Adrenal gland (tissue), 12 donors: ENCODE data around the gene C4BPB. TPM values are rescaled to one million over a fixed set of nuclear protein-coding genes. Genes with fewer than 3 reads are reported as not detected.
A peak's percentile ranks its signal among the peaks of the same experiment; 100 is the strongest.

Source experiments
- DNase-seq, 7 donors: peaks; one replicate each; pipeline ENCODE4 v3.0.0-alpha.2; 2019 to 2020
- H3K27ac ChIP-seq, 5 donors: fragments of 200-600 bp; sonication (generic) in 4 of 5; 1 replicate in 3 of 5; 2 replicates in 2 of 5; pipeline versions ENCODE4 v1.5.1 to v1.8.0; 2016 to 2020; ENCODE audit warnings: mild to moderate bottlenecking in 1 of 5
- H3K27me3 ChIP-seq: fragments of 200-600 bp; 2 replicates; pipeline ENCODE4 v1.8.0; 2021
- H3K36me3 ChIP-seq, 2 donors: fragments of 200-600 bp; replicated peaks in 1 of 2; 1 replicate in 1 of 2; 2 replicates in 1 of 2; pipeline versions ENCODE4 v1.5.1 to v1.8.0; 2018 to 2022
- H3K4me1 ChIP-seq, 2 donors: fragments of 200-600 bp; replicated peaks in 1 of 2; 1 replicate in 1 of 2; 2 replicates in 1 of 2; pipeline versions ENCODE4 v1.5.1 to v1.8.0; 2018 to 2021
- H3K4me3 ChIP-seq, 4 donors: fragments of 200-600 bp; sonication (generic) in 3 of 4; one replicate each; pipeline ENCODE4 v1.5.1; 2016 to 2018
- H3K9me3 ChIP-seq, 3 donors: fragments of 200-600 bp; sonication (generic) in 1 of 3; replicated peaks in 1 of 3; 1 replicate in 2 of 3; 2 replicates in 1 of 3; pipeline versions ENCODE4 v1.5.1 to v1.8.0; 2016 to 2021
- CTCF ChIP-seq, 6 experiments: fragments of 450-650 bp in 4 of 6; fragments of 200-600 bp in 2 of 6; sonication (generic) in 1 of 6; IDR thresholded peaks; 1 replicate in 5 of 6; 2 replicates in 1 of 6; pipeline versions ENCODE4 v1.5.1 to v1.8.0; 2016 to 2021; ENCODE audit warnings: antibody characterized with exemption in 6 of 6, mild to moderate bottlenecking in 2 of 6, moderate library complexity in 1 of 6
- POLR2A ChIP-seq, 2 donors: fragments of 450-650 bp; IDR thresholded peaks; one replicate each; pipeline ENCODE4 v1.6.1; 2017; ENCODE audit warnings: antibody characterized with exemption in 2 of 2, mild to moderate bottlenecking in 2 of 2, moderate library complexity in 1 of 2
- WGBS, 4 donors: extraction: QIAGEN DNeasy Blood & Tissue Kit in 2 of 4; methylation state at CpG; one replicate each; pipeline versions ENCODE4 v1.1.5 to v1.1.7; 2013 to 2017; 5-methylcytosine and 5-hydroxymethylcytosine counted together
- intact Hi-C, 2 donors: fragments of 100-400 bp; cut with DNase I; formaldehyde crosslinking; loops; one replicate each; pipeline versions ENCODE4 v1.14.1 to v1.15.0; 2022 to 2023
- polyA plus RNA-seq, 3 donors: library from polyadenylated mRNA; stranded (reverse); fragments of 200-250 nt in 2 of 3; fragments of 350-450 nt in 1 of 3; fragmentation: Illumina TruSeq in 1 of 3; extraction: RNeasy Lipid Tissue Mini Kit (QIAGEN cat#74804) in 1 of 3; gene quantifications; one replicate each; pipeline ENCODE4 v1.2.3, GENCODE V29; 2013 to 2014
- total RNA-seq, 9 donors: library from RNA; depleted of rRNA in 4 of 9; stranded (reverse); fragments of >200 nt in 4 of 9; fragments of 120-200 nt in 1 of 9; fragmentation: NEBNext Ultra II Directional in 1 of 9; extraction: Animal tissue kit (Norgen Biotek cat#: 25700) in 1 of 9; gene quantifications; one replicate each; pipeline versions ENCODE4 v1.1.0 to v1.2.4, GENCODE V29; 2013 to 2023
- donor health status: healthy with polysubstance abuse.
- donor health status: Bipolar disorder and iron deficiency.
- donor health status: DM: yes; HTN: yes; CAD: no.
- donor health status: DM: no; HTN: no; CAD: no.
- donor health status: DM: no; HTN: no; CAD: no.
- donor health status: DM: yes; HTN: yes; CAD: no.

Gene C4BPB
- total and polyA plus RNA-seq, 12 donors = 0.20 to 1.4 (median 0.50) TPM; not detected in 2

DNA sequence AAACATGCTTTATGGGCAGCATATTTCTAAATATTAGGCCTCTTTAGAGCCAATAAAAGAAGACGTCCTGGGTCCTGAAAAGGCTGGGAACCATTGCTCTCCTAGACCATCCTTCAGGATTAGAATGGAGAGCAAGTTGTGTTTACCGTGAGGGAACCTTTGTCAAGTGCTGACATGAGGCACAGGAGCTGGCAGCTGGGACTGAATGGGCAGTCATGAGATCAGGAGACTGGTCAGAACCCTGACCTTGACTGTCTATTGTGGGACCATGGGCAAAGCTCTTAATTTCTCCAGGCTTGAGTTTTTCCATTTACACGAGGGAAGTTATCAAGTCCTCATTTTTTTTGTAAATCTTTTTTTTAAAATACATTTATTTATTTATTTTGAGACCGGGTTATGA is 30.4 kb upstream of the C4BPB start:
- DNase-seq = peak in 2 of 7 donors; percentile 25 to 32
- Histone ChIP-seq H3K27ac (no peak overlapping the region), H3K4me1 (peaks cover 0 to 7% of the 10 kb centered on the region in 2 donors), H3K36me3 (peaks cover 0 to 16% of the 10 kb centered on the region in 2 donors), H3K27me3 (no peaks in the 10 kb centered on the region), H3K4me3 (no peak overlapping the region), H3K9me3 (no peaks in the 10 kb centered on the region)
- intact Hi-C loops = no loop called here
- TF ChIP-seq CTCF (IDR thresholded peaks at IDR 0.05) (no peak), POLR2A (IDR thresholded peaks at IDR 0.05) (no peak)
- 78 to 87% (median 86%) methylated on average over 4 of the region's 4 CpGs for WGBS, 4 donors

- 83 to 91% (median 88%) methylated on average over 6 of the region's 6 CpGs for WGBS, 4 donors
- intact Hi-C loops = no loop called here
- H3K36me3 ChIP-seq = peaks cover 0 to 23% of the 10 kb centered on the region in 2 donors
These were observed 29.5 kb upstream of the C4BPB start for GRCh38 chr1:207058878-207059867.

DNA sequence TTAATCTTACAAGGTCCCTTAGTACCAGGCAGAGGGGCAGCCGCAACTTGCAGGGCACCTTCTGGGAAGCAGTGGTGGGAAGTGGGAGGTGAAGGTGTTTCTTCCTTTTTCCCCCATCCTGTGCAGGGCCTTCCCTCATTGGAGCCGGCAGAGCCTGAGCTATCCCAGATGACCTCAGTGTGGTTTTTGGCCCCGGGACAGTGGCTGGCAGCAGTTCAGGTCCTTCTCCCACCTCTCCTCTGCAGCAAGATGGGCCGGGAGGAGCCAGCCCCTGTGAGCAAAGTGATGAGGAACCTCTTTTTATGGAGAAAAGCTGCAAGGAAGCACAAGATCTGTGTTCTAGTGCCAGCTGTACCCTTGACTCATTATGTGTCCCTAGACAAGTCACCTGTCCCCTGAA is 28.8 kb upstream of the C4BPB start:
- no peaks in the 10 kb centered on the region for H3K27me3 ChIP-seq
- no peak for TF ChIP-seq POLR2A (IDR thresholded peaks at IDR 0.05)
- TF ChIP-seq CTCF (IDR thresholded peaks at IDR 0.05) = no peak
- DNase-seq = no peak
- H3K4me1 ChIP-seq = no peaks in the 10 kb centered on the region
- no peaks in the 10 kb centered on the region for H3K9me3 ChIP-seq
- 74 to 85% (median 80%) methylated on average over 3 to 4 of the region's 4 CpGs for WGBS, 4 donors
- no peak overlapping the region for H3K27ac ChIP-seq
- intact Hi-C loops = no loop called here
- H3K4me3 ChIP-seq = no peak overlapping the region
- peaks cover 0 to 28% of the 10 kb centered on the region in 2 donors for H3K36me3 ChIP-seq

More at GRCh38 chr1:207058878-207059867, 29.5 kb upstream of the C4BPB start:
- no peak for DNase-seq
- no peaks in the 10 kb centered on the region for H3K4me1 ChIP-seq
- H3K4me3 ChIP-seq = no peak overlapping the region
- H3K27me3 ChIP-seq = no peaks in the 10 kb centered on the region
- H3K9me3 ChIP-seq = no peaks in the 10 kb centered on the region
- H3K27ac ChIP-seq = no peak overlapping the region
- TF ChIP-seq POLR2A (IDR thresholded peaks at IDR 0.05) = no peak
- TF ChIP-seq CTCF (IDR thresholded peaks at IDR 0.05) = no peak

DNA sequence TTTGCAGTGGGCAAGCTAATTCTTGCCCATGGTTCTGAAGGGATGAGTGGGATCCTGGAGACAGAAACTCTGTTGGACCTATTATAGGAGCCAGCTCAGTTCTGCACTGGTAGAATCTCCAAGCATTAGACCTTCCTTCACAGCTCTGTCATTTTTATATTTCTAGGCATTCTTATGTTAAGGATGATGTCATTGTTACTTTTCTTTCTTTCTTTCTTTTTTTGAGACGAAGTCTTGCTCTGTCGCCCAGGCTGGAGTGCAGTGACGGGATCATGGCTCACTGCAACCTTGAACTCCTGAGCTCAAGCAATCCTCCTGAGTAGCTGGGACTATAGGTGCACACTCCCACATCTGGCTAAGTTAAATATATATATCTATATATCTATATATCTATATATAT is 28.1 kb upstream of the C4BPB start:
- H3K4me3 ChIP-seq = no peak overlapping the region
- H3K9me3 ChIP-seq = no peaks in the 10 kb centered on the region
- H3K27ac ChIP-seq = no peak overlapping the region
- no peak for DNase-seq
- 51 to 75% (median 65%) methylated on average over 3 of the region's 3 CpGs for WGBS, 4 donors
- no peaks in the 10 kb centered on the region for H3K4me1 ChIP-seq
- no peak for TF ChIP-seq CTCF (IDR thresholded peaks at IDR 0.05)
- no peak for TF ChIP-seq POLR2A (IDR thresholded peaks at IDR 0.05)
- intact Hi-C loops = no loop called here
- peaks cover 0 to 35% of the 10 kb centered on the region in 2 donors for H3K36me3 ChIP-seq
- no peaks in the 10 kb centered on the region for H3K27me3 ChIP-seq
